ENCODE results near the gene DUSP1. TPM values are rescaled to one million over a fixed set of nuclear protein-coding genes. Genes with fewer than 3 reads are reported as not detected.
A peak's percentile ranks its signal among the peaks of the same experiment; 100 is the strongest.

DUSP1 gene
- total RNA-seq, 1 experiment from 2014 or later = 38.1 TPM

DNA sequence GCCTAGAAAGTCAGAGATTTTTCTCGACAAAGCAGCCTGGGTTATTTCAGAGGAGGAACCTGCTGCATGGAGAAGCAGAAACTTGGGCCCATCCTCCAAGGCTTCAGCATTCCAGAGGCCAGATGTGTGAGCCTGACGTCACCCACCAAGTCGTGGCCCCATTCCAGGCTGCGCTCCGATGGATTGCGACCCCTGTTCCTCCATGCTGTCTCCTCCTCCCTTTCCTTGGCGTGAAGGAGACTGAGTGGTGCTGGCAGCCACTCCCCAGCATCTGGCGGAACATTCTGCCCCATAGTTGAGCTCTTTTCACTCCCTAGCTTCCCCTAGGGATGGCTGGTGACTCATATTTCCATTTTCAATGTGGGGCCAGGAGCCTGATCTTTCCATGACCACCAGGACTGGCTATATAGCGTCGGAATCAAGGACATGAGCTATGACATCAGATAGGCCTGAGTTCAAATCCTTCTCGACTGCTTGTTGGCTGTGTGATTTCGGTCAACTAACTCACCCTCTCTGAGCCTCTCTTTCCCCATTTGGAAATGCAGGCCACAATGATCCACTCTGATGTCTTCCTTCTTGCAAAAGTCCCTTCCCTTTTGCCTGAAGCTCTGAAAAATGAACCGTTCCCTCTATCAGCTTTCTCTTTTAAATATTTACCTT, 24.5 kb upstream of the DUSP1 start:
- Mint-ChIP-seq H3K36me3 (ENCODE audit: insufficient read depth, unreplicated experiment) (peaks cover 10% of the 10 kb centered on the region), H3K4me3 (ENCODE audit: low read depth, unreplicated experiment) (no peak overlapping the region), H3K27ac (ENCODE audit: unreplicated experiment) (no peak overlapping the region), H3K4me1 (ENCODE audit: low read depth, unreplicated experiment) (peaks cover 49% of the 10 kb centered on the region), H3K27me3 (ENCODE audit: unreplicated experiment) (no peaks in the 10 kb centered on the region), H3K9me3 (ENCODE audit: low read depth, unreplicated experiment) (no peaks in the 10 kb centered on the region)
- no TSS peak for BruUV-seq (replicated peaks)
- no peak for DNase-seq
- CTCF ChIA-PET = no interaction called here
- TF ChIP-seq, protein P1, sequence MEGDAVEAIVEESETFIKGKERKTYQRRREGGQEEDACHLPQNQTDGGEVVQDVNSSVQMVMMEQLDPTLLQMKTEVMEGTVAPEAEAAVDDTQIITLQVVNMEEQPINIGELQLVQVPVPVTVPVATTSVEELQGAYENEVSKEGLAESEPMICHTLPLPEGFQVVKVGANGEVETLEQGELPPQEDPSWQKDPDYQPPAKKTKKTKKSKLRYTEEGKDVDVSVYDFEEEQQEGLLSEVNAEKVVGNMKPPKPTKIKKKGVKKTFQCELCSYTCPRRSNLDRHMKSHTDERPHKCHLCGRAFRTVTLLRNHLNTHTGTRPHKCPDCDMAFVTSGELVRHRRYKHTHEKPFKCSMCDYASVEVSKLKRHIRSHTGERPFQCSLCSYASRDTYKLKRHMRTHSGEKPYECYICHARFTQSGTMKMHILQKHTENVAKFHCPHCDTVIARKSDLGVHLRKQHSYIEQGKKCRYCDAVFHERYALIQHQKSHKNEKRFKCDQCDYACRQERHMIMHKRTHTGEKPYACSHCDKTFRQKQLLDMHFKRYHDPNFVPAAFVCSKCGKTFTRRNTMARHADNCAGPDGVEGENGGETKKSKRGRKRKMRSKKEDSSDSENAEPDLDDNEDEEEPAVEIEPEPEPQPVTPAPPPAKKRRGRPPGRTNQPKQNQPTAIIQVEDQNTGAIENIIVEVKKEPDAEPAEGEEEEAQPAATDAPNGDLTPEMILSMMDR (IDR thresholded peaks at IDR 0.05; ENCODE audit: unreplicated experiment) = no peak
- intact Hi-C loops (cut with micrococcal nuclease; ENCODE audit: unreplicated experiment) = no loop called here

GRCh38 chr5:172793577-172794488, 22.8 kb upstream of the DUSP1 start:
- peaks cover 10% of the 10 kb centered on the region for H3K36me3 Mint-ChIP-seq (ENCODE audit: insufficient read depth, unreplicated experiment)
- TF ChIP-seq, protein P1 (IDR thresholded peaks at IDR 0.05; ENCODE audit: unreplicated experiment) = no peak
- no peak for DNase-seq
- H3K27me3 Mint-ChIP-seq (ENCODE audit: unreplicated experiment) = no peaks in the 10 kb centered on the region
- no peaks in the 10 kb centered on the region for H3K9me3 Mint-ChIP-seq (ENCODE audit: low read depth, unreplicated experiment)
- CTCF ChIA-PET = interaction anchor here (0.8 to 1.8 kb wide), 3 partner anchors 17 to 82 kb away, joined by 3 to 8 read pairs (median 5); partner anchors contain the start of gene DUSP1
- H3K4me1 Mint-ChIP-seq (ENCODE audit: low read depth, unreplicated experiment) = peaks cover 37% of the 10 kb centered on the region
- no TSS peak for BruUV-seq (replicated peaks)
- H3K4me3 Mint-ChIP-seq (ENCODE audit: low read depth, unreplicated experiment) = no peak overlapping the region
- H3K27ac Mint-ChIP-seq (ENCODE audit: unreplicated experiment) = peak overlapping the region; percentile 53
- intact Hi-C loops (cut with micrococcal nuclease; ENCODE audit: unreplicated experiment) = no loop called here

- intact Hi-C loops (cut with micrococcal nuclease; ENCODE audit: unreplicated experiment) = no loop called here
- BruUV-seq (replicated peaks) = no TSS peak
- Mint-ChIP-seq H3K27ac (ENCODE audit: unreplicated experiment) (no peak overlapping the region), H3K36me3 (ENCODE audit: insufficient read depth, unreplicated experiment) (peaks cover 4% of the 10 kb centered on the region), H3K4me3 (ENCODE audit: low read depth, unreplicated experiment) (no peak overlapping the region), H3K4me1 (ENCODE audit: low read depth, unreplicated experiment) (peaks cover 28% of the 10 kb centered on the region), H3K27me3 (ENCODE audit: unreplicated experiment) (no peaks in the 10 kb centered on the region), H3K9me3 (ENCODE audit: low read depth, unreplicated experiment) (no peaks in the 10 kb centered on the region)
- TF ChIP-seq, protein P1 (IDR thresholded peaks at IDR 0.05; ENCODE audit: unreplicated experiment) = no peak
- CTCF ChIA-PET = interaction anchor here (1.8 kb wide), 1 partner anchor 21 kb away, joined by 8 read pairs; the partner anchor contains the start of gene DUSP1
- no peak for DNase-seq
These were observed 21.9 kb upstream of the DUSP1 start for GRCh38 chr5:172792701-172793570.

Data from Calu3 (cell line).